A549 treated with Hydrocortisone at 1 μM for 4 hours (cell line): Measurements from ENCODE around the gene PLCB2. TPM values are rescaled to one million over a fixed set of nuclear protein-coding genes. Genes with fewer than 3 reads are reported as not detected.

Experiments used
- total RNA-seq: library from RNA; stranded (reverse); fragments of 200-300 nt; extraction: Qiagen RNA extraction; gene quantifications from 5 replicates; pipeline ENCODE4 v1.2.3, GENCODE V29; 2022

Gene PLCB2
- total RNA-seq, result 0.67 to 1.1 TPM (median 0.85 TPM) in 5 replicates

GRCh38 chr15:40307421-40308211 lies at the start of gene PLCB2:
Gene PLCB2, minus strand, starts transcription at chr15:40307935. Its CDS starts 263 bp downstream, at chr15:40307672.

DNA sequence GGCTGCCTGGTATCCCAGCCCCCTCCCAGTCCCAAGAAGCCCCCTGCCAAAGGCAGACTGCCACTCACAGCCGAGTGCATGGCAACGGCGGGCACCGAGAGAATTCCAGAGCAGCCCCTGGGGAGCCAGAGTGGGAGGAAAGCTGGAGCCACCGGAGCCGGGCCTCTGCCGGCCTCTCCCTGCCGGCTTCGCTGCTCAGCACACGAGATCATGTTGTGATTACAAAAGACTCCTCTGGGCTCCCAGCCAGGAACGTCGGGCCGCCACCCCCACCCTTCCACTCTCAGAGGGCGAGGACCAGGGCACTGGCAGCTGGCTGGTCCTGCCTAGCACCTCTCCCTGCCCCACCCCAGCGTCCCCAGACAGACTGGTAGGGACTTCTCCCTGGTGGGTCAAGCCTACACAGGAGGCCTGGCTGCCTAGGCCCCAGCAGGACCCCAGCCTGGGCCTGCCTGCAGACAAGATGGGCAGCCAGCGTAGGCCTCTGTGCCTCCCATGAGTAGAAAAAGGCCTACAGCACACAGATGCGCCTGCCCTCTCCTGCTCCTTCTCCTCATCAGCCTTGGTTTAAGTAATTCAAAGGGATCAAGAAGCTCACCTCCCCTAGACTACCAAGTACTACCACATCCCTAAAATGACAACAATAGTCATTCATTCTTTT lies 33.1 kb upstream of the PLCB2 start, which contains the start of gene CCDC9B:
Gene CCDC9B (minus strand): TSS at position 200 of the 661 bp plus-strand sequence. CDS start 120 bp downstream, at position 80.

DNA sequence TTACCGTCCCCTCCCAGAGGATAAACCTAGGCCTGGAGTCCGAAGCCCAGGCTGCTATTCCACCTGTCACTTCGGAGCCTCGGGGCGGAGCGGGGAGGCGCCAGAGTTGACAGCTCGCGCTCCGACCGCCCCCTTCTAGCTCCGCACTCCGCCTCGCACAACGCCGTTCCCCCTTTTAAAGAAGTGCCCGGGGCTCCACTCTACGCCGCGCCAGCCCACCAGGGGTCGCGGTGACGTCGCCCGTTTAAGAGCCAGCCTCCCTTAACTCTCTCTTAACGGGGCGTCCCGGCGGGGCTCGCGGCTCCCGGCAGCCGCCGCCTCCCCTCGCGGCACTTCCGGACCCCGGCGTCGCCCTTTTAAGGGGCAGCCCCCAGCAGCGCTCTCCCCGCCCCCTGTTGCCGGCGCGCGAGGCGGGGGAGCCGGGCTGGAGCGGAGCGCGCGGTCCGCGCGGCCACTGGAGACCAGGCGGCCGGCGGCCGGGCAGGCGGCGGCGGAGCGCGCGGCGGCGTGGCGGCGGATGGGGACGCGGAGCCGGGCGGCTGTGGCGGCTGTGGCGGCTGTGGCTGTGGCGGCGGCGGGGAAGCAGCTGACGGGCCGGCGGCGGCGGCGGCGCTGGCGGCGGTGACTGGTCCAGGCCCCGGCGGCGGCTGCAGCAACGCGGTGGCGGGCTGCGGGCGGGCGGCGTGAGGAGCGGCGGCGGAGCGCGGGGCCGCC lies 15.7 kb upstream of the PLCB2 start, which contains the start of gene INAFM2:
Gene INAFM2 (plus strand): TSS at position 454 of the 714 bp plus-strand sequence. CDS start 364 bp downstream, outside the sequence.

DNA sequence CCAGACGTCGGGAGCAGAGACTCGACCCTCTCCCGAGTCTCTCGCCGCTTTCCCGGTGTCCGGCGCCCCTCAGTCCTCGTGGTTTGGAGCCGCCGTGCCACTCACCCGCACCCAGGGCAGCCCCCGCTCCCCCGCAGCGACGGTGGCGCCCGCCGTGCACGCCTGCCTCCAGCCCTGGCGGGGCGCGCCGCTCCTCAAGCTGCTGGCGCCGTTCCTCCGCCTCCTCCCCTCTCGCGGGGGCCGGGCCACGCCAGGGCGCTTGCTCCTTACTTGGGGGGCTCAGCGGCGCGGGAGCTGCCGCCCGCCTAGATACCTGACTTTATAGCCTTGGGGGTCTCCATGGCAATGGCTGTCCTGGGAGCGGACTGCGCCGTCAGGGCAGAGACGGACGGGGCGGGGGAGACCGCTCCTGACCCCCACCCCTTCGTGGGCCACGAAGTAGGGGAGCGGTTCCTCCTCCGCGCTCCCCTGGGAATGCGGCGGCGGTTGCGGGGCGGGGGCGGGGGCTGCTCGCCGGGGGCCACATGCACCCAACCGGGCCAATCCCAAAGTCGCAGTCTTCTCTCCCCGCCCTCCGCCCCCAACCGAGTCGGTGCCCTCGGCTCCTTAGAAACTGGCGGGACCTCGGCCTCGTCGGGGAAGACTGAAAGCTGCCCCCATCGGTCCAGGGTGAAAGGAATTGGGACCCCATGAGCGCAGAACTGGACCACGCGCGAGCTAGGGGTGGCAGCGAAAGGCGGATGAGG lies 24.7 kb downstream of the PLCB2 start, which contains the start of gene ANKRD63:
Gene ANKRD63 (minus strand): TSS at position 196 of the 746 bp plus-strand sequence. CDS start 478 bp downstream, outside the sequence.

GRCh38 chr15:40238532-40239403 lies 69.0 kb downstream of the PLCB2 start, which contains the start of gene PAK6:
Gene PAK6, plus strand, starts transcription at chr15:40239063. Its CDS starts 25,723 bp downstream, at chr15:40264786.

Other genes with a start within 250 kb of the PLCB2 start
- 1.2 to 1.6 TPM (median 1.5 TPM) in 5 replicates for gene BMF, start 199.1 kb downstream of the PLCB2 start, total RNA-seq
- 25.8 to 34.3 TPM (median 28.4 TPM) in 5 replicates for gene BUB1B, start 146.9 kb downstream of the PLCB2 start, total RNA-seq
- 0.17 to 0.45 TPM (median 0.29 TPM) in 5 replicates for gene PAK6, start 68.9 kb downstream of the PLCB2 start, total RNA-seq
- 0.24 to 0.59 TPM (median 0.35 TPM) in 5 replicates for gene ANKRD63, start 24.9 kb downstream of the PLCB2 start, total RNA-seq
- 5.7 to 7.7 TPM (median 7.0 TPM) in 5 replicates for gene INAFM2, start 15.8 kb upstream of the PLCB2 start, total RNA-seq
- gene CCDC9B, start 33.0 kb upstream of the PLCB2 start, total RNA-seq, result 16.5 to 23.1 TPM (median 21.6 TPM) in 5 replicates
- not detected in 5 replicates for gene PHGR1, start 43.1 kb upstream of the PLCB2 start, total RNA-seq
- 1.1 to 2.2 TPM (median 1.9 TPM) in 5 replicates for gene DISP2, start 50.3 kb upstream of the PLCB2 start, total RNA-seq
- gene KNSTRN, start 74.8 kb upstream of the PLCB2 start, total RNA-seq, result 43.1 to 54.3 TPM (median 48.9 TPM) in 5 replicates
- gene IVD, start 97.9 kb upstream of the PLCB2 start, total RNA-seq, result 12.3 to 14.0 TPM (median 12.8 TPM) in 5 replicates
- gene BAHD1, start 133.0 kb upstream of the PLCB2 start, total RNA-seq, result 11.0 to 12.9 TPM (median 11.7 TPM) in 5 replicates
- 15.6 to 20.6 TPM (median 19.3 TPM) in 5 replicates for gene CHST14, start 163.0 kb upstream of the PLCB2 start, total RNA-seq